BLaER1 (cell line): ENCODE measurements around the gene PIGK.

Source experiments
- H3K27ac ChIP-seq: shearing (Covaris generic); formaldehyde crosslinking; 2 replicates; pipeline ENCODE4 v1.8.1; 2022
- H3K27me3 ChIP-seq: shearing (Covaris generic); formaldehyde crosslinking; 2 replicates; pipeline ENCODE4 v1.8.1; 2022
- H3K36me3 ChIP-seq: shearing (Covaris generic); formaldehyde crosslinking; 2 replicates; pipeline ENCODE4 v1.8.1; 2022
- H3K4me1 ChIP-seq: shearing (Covaris generic); formaldehyde crosslinking; 2 replicates; pipeline ENCODE4 v1.8.1; 2022
- H3K4me2 ChIP-seq: shearing (Covaris generic); formaldehyde crosslinking; 2 replicates; pipeline ENCODE4 v1.8.1; 2022
- H3K4me3 ChIP-seq: shearing (Covaris generic); formaldehyde crosslinking; 2 replicates; pipeline ENCODE4 v1.8.1; 2022
- H3K9ac ChIP-seq: shearing (Covaris generic); formaldehyde crosslinking; 2 replicates; pipeline ENCODE4 v1.8.1; 2022
- H3K9me3 ChIP-seq: shearing (Covaris generic); formaldehyde crosslinking; 2 replicates; pipeline ENCODE4 v1.8.1; 2022
- H4K20me1 ChIP-seq: shearing (Covaris generic); formaldehyde crosslinking; 2 replicates; pipeline ENCODE4 v1.8.1; 2022
- Cebpa-rat ChIP-seq: shearing (Covaris generic); IDR thresholded peaks from 2 replicates; pipeline ENCODE4 v1.8.1; 2022

The PIGK gene

GRCh38 chr1:77047978-77048614 is 171.1 kb downstream of the PIGK start:
- TF ChIP-seq Cebpa-rat: no peak

GRCh38 chr1:77047575-77047974 is 171.7 kb downstream of the PIGK start:
- no peak overlapping the region for H3K27ac ChIP-seq
- no peaks in the 10 kb centered on the region for H4K20me1 ChIP-seq
- H3K4me1 ChIP-seq: peaks cover 7% of the 10 kb centered on the region
- no peak overlapping the region for H3K9ac ChIP-seq
- no peak overlapping the region for H3K4me2 ChIP-seq
- no peaks in the 10 kb centered on the region for H3K27me3 ChIP-seq
- H3K4me3 ChIP-seq: no peak overlapping the region
- H3K9me3 ChIP-seq: no peaks in the 10 kb centered on the region
- no peak for TF ChIP-seq Cebpa-rat
- no peaks in the 10 kb centered on the region for H3K36me3 ChIP-seq

More at GRCh38 chr1:77047978-77048614, 171.1 kb downstream of the PIGK start:
- no peaks in the 10 kb centered on the region for H4K20me1 ChIP-seq
- no peaks in the 10 kb centered on the region for H3K27me3 ChIP-seq
- no peaks in the 10 kb centered on the region for H3K9me3 ChIP-seq
- no peak overlapping the region for H3K27ac ChIP-seq
- H3K4me1 ChIP-seq: peaks cover 7% of the 10 kb centered on the region
- H3K36me3 ChIP-seq: no peaks in the 10 kb centered on the region
- H3K4me3 ChIP-seq: no peak overlapping the region
- H3K4me2 ChIP-seq: peak overlapping the region; percentile 26; the same call in 1 of the 2 replicates
- no peak overlapping the region for H3K9ac ChIP-seq

GRCh38 chr1:77044133-77044849 is 174.9 kb downstream of the PIGK start:
- Histone ChIP-seq H3K4me1 (peaks cover 7% of the 10 kb centered on the region), H4K20me1 (no peaks in the 10 kb centered on the region), H3K27ac (no peak overlapping the region), H3K4me2 (no peak overlapping the region), H3K9ac (no peak overlapping the region), H3K27me3 (no peaks in the 10 kb centered on the region), H3K36me3 (no peaks in the 10 kb centered on the region), H3K9me3 (no peaks in the 10 kb centered on the region), H3K4me3 (no peak overlapping the region)
- no peak for TF ChIP-seq Cebpa-rat

- Histone ChIP-seq H3K9me3 (no peaks in the 10 kb centered on the region), H3K27ac (no peak overlapping the region), H3K4me1 (no peaks in the 10 kb centered on the region), H3K4me2 (no peak overlapping the region), H3K36me3 (no peaks in the 10 kb centered on the region), H4K20me1 (no peaks in the 10 kb centered on the region), H3K4me3 (no peak overlapping the region), H3K27me3 (no peaks in the 10 kb centered on the region), H3K9ac (no peak overlapping the region)
- TF ChIP-seq Cebpa-rat: no peak
Measured at GRCh38 chr1:77040826-77041225, 178.4 kb downstream of the PIGK start.

- Histone ChIP-seq H3K36me3 (no peaks in the 10 kb centered on the region), H3K4me3 (no peak overlapping the region), H3K27ac (no peak overlapping the region), H3K27me3 (no peaks in the 10 kb centered on the region), H3K9me3 (no peaks in the 10 kb centered on the region), H3K4me2 (no peak overlapping the region), H4K20me1 (no peaks in the 10 kb centered on the region), H3K4me1 (no peaks in the 10 kb centered on the region), H3K9ac (no peak overlapping the region)
- no peak for TF ChIP-seq Cebpa-rat
Measured at GRCh38 chr1:77039739-77040138, 179.5 kb downstream of the PIGK start.

GRCh38 chr1:77039111-77039510 is 180.1 kb downstream of the PIGK start:
- Histone ChIP-seq H3K27ac (no peak overlapping the region), H3K4me1 (no peaks in the 10 kb centered on the region), H4K20me1 (no peaks in the 10 kb centered on the region), H3K4me3 (no peak overlapping the region), H3K36me3 (no peaks in the 10 kb centered on the region), H3K9ac (no peak overlapping the region), H3K9me3 (no peaks in the 10 kb centered on the region), H3K4me2 (no peak overlapping the region), H3K27me3 (no peaks in the 10 kb centered on the region)
- TF ChIP-seq Cebpa-rat: no peak
